B cell (primary cell): ENCODE data around the gene MT1X. TPM values are rescaled to one million over a fixed set of nuclear protein-coding genes. Genes with fewer than 3 reads are reported as not detected.

ENCODE experiments used
- ATAC-seq: fragments of 200-7000 bp; cut with Tn5 transposase; one replicate; pipeline ENCODE4 v1.10.0; 2021; ENCODE audit warnings: low read depth, mild to moderate bottlenecking, moderate number of reproducible peaks, moderate library complexity
- CTCF ChIA-PET: fragments of 350-600 bp; sonication (Branson Sonifier 250); formaldehyde crosslinking; loops from one replicate; lab custom pipeline; 2021; ENCODE audit warnings: antibody characterized with exemption, inconsistent platforms; lab: Charles Lee
- POLR2A ChIA-PET: fragments of 350-600 bp; sonication (Branson Sonifier 250); formaldehyde crosslinking; loops from one replicate; lab custom pipeline; 2021; ENCODE audit warnings: antibody characterized with exemption; lab: Charles Lee
- DNase-seq: peaks from one replicate; pipeline ENCODE4 v3.0.0; 2013
- H2AFZ ChIP-seq: 2 replicates; pipeline ENCODE4 v1.6.1; 2012; ENCODE audit warnings: mild to moderate bottlenecking, low read depth, low read length; ENCODE audit not compliant: insufficient read depth, poor library complexity, severe bottlenecking
- H3K27ac ChIP-seq, 2 donors: 1 replicate in 1 of 2; 2 replicates in 1 of 2; pipeline ENCODE4 v1.5.1; 2012 to 2013; ENCODE audit warnings: low read length in 2 of 2, mild to moderate bottlenecking in 2 of 2, moderate library complexity in 1 of 2
- H3K27me3 ChIP-seq, 4 experiments: fragments of 200-600 bp in 1 of 4; sonication (generic) in 1 of 4; replicated peaks in 1 of 4; 1 replicate in 2 of 4; 2 replicates in 2 of 4; pipeline versions ENCODE4 v1.6.1 to v1.7.0; 2013 to 2016; ENCODE audit warnings: low read length in 3 of 4, mild to moderate bottlenecking in 2 of 4, mixed read lengths in 1 of 4, moderate library complexity in 1 of 4; ENCODE audit not compliant: insufficient read depth in 4 of 4, control insufficient read depth in 3 of 4; ENCODE audit errors: control extremely low read depth in 1 of 4
- H3K36me3 ChIP-seq, 2 experiments: replicated peaks in 1 of 2; 1 replicate in 1 of 2; 2 replicates in 1 of 2; pipeline versions ENCODE4 v1.6.1 to v1.7.1; 2013; ENCODE audit warnings: low read length in 1 of 2; ENCODE audit not compliant: insufficient read depth in 2 of 2, control insufficient read depth in 1 of 2; ENCODE audit errors: control extremely low read depth in 1 of 2, extremely low read depth in 1 of 2
- H3K4me1 ChIP-seq, 2 donors: fragments of 200-600 bp in 1 of 2; sonication (generic) in 1 of 2; 1 replicate in 1 of 2; 2 replicates in 1 of 2; pipeline versions ENCODE4 v1.5.1 to v1.6.1; 2013 to 2017; ENCODE audit warnings: low read length in 2 of 2; ENCODE audit not compliant: control insufficient read depth in 2 of 2, insufficient read depth in 2 of 2
- H3K4me2 ChIP-seq: replicated peaks from 2 replicates; pipeline ENCODE3; 2012; ENCODE audit warnings: mild to moderate bottlenecking, low read depth, low read length; ENCODE audit not compliant: poor library complexity, severe bottlenecking
- H3K4me3 ChIP-seq, 5 experiments: fragments of 200-600 bp in 1 of 5; sonication (generic) in 1 of 5; 1 replicate in 3 of 5; 2 replicates in 2 of 5; pipeline versions ENCODE4 v1.5.1 to v1.7.0; 2011 to 2016; ENCODE audit warnings: low read length in 4 of 5, mild to moderate bottlenecking in 4 of 5, low read depth in 2 of 5, control low read depth in 1 of 5, moderate library complexity in 1 of 5; ENCODE audit not compliant: insufficient read depth in 1 of 5; ENCODE audit errors: control extremely low read depth in 1 of 5, extremely low read depth in 1 of 5
- H3K79me2 ChIP-seq: fragments of 200-600 bp; sonication (generic); one replicate; pipeline ENCODE4 v1.6.0; 2016; ENCODE audit warnings: low read length; ENCODE audit not compliant: control insufficient read depth, insufficient read depth
- H3K9ac ChIP-seq: fragments of 200-600 bp; sonication (generic); 2 replicates; pipeline ENCODE4 v1.6.1; 2017; ENCODE audit warnings: mild to moderate bottlenecking, low read length, moderate library complexity
- H3K9me3 ChIP-seq, 3 donors: one replicate each; pipeline versions ENCODE4 v1.6.1 to v1.7.1; 2013; ENCODE audit warnings: low read length in 2 of 3; ENCODE audit not compliant: control insufficient read depth in 2 of 3, insufficient read depth in 1 of 3; ENCODE audit errors: control extremely low read depth in 1 of 3
- H4K20me1 ChIP-seq: 2 replicates; pipeline ENCODE4 v1.6.0; 2012; ENCODE audit warnings: mild to moderate bottlenecking, low read length; ENCODE audit not compliant: insufficient read depth, control insufficient read depth, poor library complexity, severe bottlenecking
- H3K27ac Mint-ChIP-seq: one replicate; pipeline ENCODE4 v1.8.0; 2021; ENCODE audit warnings: mixed read lengths
- H3K27me3 Mint-ChIP-seq: one replicate; pipeline ENCODE4 v1.8.0; 2021; ENCODE audit warnings: mixed read lengths
- H3K4me1 Mint-ChIP-seq: one replicate; pipeline ENCODE4 v1.8.0; 2021; ENCODE audit warnings: mixed read lengths
- H3K4me3 Mint-ChIP-seq: one replicate; pipeline ENCODE4 v1.8.0; 2021; ENCODE audit warnings: mixed read lengths
- H3K9me3 Mint-ChIP-seq: one replicate; pipeline ENCODE4 v1.8.0; 2022; ENCODE audit warnings: mixed read lengths; ENCODE audit not compliant: insufficient read depth
- EZH2 ChIP-seq: IDR thresholded peaks from 2 replicates; pipeline ENCODE4 v1.6.1; 2012; ENCODE audit warnings: borderline replicate concordance, low read depth, mild to moderate bottlenecking, moderate library complexity, low read length; ENCODE audit not compliant: insufficient read depth, poor library complexity, severe bottlenecking
- WGBS: methylation state at CpG from one replicate; pipeline ENCODE4 v1.1.5; 2013; ENCODE audit warnings: missing lambda C conversion rate; ENCODE audit not compliant: insufficient coverage; 5-methylcytosine and 5-hydroxymethylcytosine counted together
- intact Hi-C: fragments of 100-400 bp; cut with micrococcal nuclease; formaldehyde crosslinking; loops from one replicate; pipeline ENCODE4 v1.10.0; 2022
- polyA plus RNA-seq: library from polyadenylated mRNA; depleted of rRNA; stranded (reverse); fragments of >200 nt; gene quantifications from 2 replicates; pipeline ENCODE4 v1.2.3, GENCODE V29; 2012
- total RNA-seq, 2 donors: library from RNA; stranded (reverse); fragments of 120-200 nt in 1 of 2; gene quantifications; 1 replicate in 1 of 2; 2 replicates in 1 of 2; pipeline versions ENCODE4 v1.2.3 to v1.2.4, GENCODE V29; 2013 to 2022
- TF ChIP-seq, protein P1 (sequence below): fragments of 200-600 bp; IDR thresholded peaks from one replicate; pipeline ENCODE4 v1.8.0; 2022; ENCODE audit warnings: antibody characterized with exemption, mild to moderate bottlenecking

The MT1X gene
- total and polyA plus RNA-seq, 2 donors (not counting 1 experiment from before 2014, with no cell fraction given), result 9.1 to 17.2 TPM

DNA sequence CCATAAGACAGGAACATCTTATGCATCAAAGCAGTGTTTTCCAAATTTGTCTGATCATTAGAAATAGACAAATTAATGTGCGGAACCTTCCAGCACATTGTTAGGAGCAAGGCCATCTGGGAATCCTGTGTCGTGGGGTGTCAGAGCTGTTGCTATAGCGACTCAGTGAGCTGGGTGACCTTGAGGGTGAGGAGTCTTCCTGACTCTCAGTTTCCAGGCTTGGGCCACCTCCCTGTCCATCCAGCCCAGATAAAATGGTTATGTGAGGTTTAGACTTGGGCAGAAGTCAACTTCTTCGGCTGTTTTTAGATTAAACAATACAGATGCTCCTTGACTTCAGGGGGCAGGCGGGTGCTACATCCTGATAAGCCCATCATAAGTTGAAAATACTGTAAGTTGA lies 20.6 kb downstream of the MT1X start:
- ATAC-seq, result no peak
- POLR2A ChIA-PET, result no interaction called here
- Histone ChIP-seq H3K4me3 (no peak overlapping the region), H2AFZ (no peak overlapping the region), H4K20me1 (no peaks in the 10 kb centered on the region), H3K27ac (no peak overlapping the region), H3K27me3 (no peaks in the 10 kb centered on the region), H3K79me2 (no peaks in the 10 kb centered on the region), H3K9ac (no peak overlapping the region), H3K4me2 (no peak overlapping the region), H3K9me3 (peaks cover 0 to 1% (median 0%) of the 10 kb centered on the region in 3 donors), H3K4me1 (peaks cover 0 to 4% of the 10 kb centered on the region in 2 donors), H3K36me3 (no peaks in the 10 kb centered on the region)
- Mint-ChIP-seq H3K27ac (no peak overlapping the region), H3K4me3 (no peak overlapping the region), H3K9me3 (no peaks in the 10 kb centered on the region), H3K27me3 (peaks cover 2% of the 10 kb centered on the region), H3K4me1 (peaks cover 5% of the 10 kb centered on the region)
- intact Hi-C loops, result loop anchor here (1.0 to 10.0 kb wide), 10 partner anchors 21 to 758 kb away; partner anchors contain the start of genes AMFR, MT1X, MT2A and NUDT21
- CTCF ChIA-PET, result interaction anchor here (1.0 to 3.6 kb wide), 28 partner anchors 13 to 1238 kb away, joined by 3 to 53 read pairs (median 8); partner anchors contain the start of genes MT1X, MT2A, NUDT21 and OGFOD1
- WGBS, result 100% methylated on average over 3 of the region's 5 CpGs
- no peak for TF ChIP-seq EZH2
- TF ChIP-seq, protein P1, sequence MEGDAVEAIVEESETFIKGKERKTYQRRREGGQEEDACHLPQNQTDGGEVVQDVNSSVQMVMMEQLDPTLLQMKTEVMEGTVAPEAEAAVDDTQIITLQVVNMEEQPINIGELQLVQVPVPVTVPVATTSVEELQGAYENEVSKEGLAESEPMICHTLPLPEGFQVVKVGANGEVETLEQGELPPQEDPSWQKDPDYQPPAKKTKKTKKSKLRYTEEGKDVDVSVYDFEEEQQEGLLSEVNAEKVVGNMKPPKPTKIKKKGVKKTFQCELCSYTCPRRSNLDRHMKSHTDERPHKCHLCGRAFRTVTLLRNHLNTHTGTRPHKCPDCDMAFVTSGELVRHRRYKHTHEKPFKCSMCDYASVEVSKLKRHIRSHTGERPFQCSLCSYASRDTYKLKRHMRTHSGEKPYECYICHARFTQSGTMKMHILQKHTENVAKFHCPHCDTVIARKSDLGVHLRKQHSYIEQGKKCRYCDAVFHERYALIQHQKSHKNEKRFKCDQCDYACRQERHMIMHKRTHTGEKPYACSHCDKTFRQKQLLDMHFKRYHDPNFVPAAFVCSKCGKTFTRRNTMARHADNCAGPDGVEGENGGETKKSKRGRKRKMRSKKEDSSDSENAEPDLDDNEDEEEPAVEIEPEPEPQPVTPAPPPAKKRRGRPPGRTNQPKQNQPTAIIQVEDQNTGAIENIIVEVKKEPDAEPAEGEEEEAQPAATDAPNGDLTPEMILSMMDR, result no peak
- DNase-seq, result no peak
